Effector CD4-positive, alpha-beta T cell (primary cell): ENCODE measurements around the gene TTC7B.

Experiments
- DNase-seq: peaks from one replicate; pipeline ENCODE4 v3.0.0-alpha.2; 2020

TTC7B gene

GRCh38 chr14:90519262-90519920 lies 296.8 kb downstream of the TTC7B start:
- DNase-seq, result no peak

GRCh38 chr14:90518941-90519256 lies 297.3 kb downstream of the TTC7B start:
- peak; percentile 47 for DNase-seq

GRCh38 chr14:90518069-90518940 lies 297.9 kb downstream of the TTC7B start:
- no peak for DNase-seq

- no peak for DNase-seq
These were observed 299.0 kb downstream of the TTC7B start for GRCh38 chr14:90517076-90517841.

GRCh38 chr14:90514566-90514965 lies 301.7 kb downstream of the TTC7B start:
- no peak for DNase-seq

GRCh38 chr14:90514015-90514398 lies 302.2 kb downstream of the TTC7B start:
- no peak for DNase-seq

- DNase-seq, result no peak
These were observed 302.8 kb downstream of the TTC7B start for GRCh38 chr14:90513161-90514014.

GRCh38 chr14:90512329-90512991 lies 303.8 kb downstream of the TTC7B start:
- DNase-seq, result no peak

GRCh38 chr14:90511795-90512328 lies 304.4 kb downstream of the TTC7B start:
- no peak for DNase-seq

- no peak for DNase-seq
These were observed 305.0 kb downstream of the TTC7B start for GRCh38 chr14:90511252-90511651.

GRCh38 chr14:90510159-90510558 lies 306.1 kb downstream of the TTC7B start:
- no peak for DNase-seq

- DNase-seq, result no peak
These were observed 306.8 kb downstream of the TTC7B start for GRCh38 chr14:90509403-90509802.

GRCh38 chr14:90508536-90509254 lies 307.5 kb downstream of the TTC7B start:
- DNase-seq, result no peak

GRCh38 chr14:90508036-90508435 lies 308.2 kb downstream of the TTC7B start:
- DNase-seq, result no peak

GRCh38 chr14:90507428-90507827 lies 308.8 kb downstream of the TTC7B start:
- DNase-seq, result no peak

- no peak for DNase-seq
These were observed 309.5 kb downstream of the TTC7B start for GRCh38 chr14:90506748-90507147.

GRCh38 chr14:90505531-90505930 lies 310.7 kb downstream of the TTC7B start:
- DNase-seq, result no peak

- DNase-seq, result no peak
These were observed 311.6 kb downstream of the TTC7B start for GRCh38 chr14:90504643-90505042.

GRCh38 chr14:90503582-90503981 lies 312.6 kb downstream of the TTC7B start:
- DNase-seq, result no peak

- DNase-seq, result no peak
These were observed 313.5 kb downstream of the TTC7B start for GRCh38 chr14:90502760-90503159.
